ENCODE results near the gene BUB1.
"Not testable (repeated sequence)": the region's sequence is repeated elsewhere in the genome, so short reads cannot be mapped to it uniquely, and the experiment has no call there.

BUB1 gene

DNA sequence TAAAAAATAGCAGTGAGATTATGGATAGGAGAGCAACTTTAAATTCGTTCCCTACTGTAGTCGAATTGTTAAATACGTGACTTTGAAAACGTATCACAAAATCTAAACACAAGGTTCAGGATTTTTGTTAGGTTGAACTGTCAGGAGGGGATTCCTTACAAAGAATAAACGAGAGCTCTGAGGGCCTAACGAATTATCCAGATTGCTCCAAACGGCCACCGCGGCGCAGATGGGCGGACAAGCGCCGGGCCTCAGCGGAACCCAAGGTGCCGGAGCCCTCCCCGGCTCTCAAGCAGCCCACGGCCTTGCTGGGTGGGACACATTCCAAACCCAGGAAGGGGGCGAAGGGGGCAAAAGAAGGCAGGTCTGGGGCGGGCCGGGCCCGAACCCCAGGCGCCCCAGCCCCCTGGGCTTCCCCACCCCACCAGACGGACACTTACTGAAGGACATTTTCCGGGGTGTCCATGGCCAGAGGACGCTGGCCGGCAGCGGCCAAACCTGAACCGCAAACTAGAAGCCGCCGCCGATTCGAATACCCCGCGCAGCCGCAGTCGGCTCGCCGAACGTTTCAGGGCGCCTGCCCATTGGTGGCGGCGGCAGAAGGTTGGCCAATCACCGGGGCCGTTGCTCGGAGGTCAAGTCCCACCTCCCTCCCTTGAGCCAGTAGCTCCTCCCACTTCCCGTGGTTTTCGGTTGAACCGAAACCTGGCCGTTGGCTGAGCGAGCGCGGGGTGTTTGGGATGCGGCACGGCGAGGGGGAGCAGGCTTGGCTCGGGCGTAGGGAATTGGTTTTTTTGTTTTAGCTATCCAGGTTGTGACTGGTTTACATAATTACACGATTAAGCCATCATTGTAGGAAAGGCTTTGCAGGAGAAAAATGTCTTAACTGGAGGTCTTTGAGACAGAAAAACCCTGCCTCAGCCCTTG, at the start of gene BUB1:
Gene BUB1, minus strand, starts transcription at position 534 of the 927 bp plus-strand sequence. Its CDS starts 68 bp downstream, at position 466.
- DNase-seq: peak; percentile 93

DNA sequence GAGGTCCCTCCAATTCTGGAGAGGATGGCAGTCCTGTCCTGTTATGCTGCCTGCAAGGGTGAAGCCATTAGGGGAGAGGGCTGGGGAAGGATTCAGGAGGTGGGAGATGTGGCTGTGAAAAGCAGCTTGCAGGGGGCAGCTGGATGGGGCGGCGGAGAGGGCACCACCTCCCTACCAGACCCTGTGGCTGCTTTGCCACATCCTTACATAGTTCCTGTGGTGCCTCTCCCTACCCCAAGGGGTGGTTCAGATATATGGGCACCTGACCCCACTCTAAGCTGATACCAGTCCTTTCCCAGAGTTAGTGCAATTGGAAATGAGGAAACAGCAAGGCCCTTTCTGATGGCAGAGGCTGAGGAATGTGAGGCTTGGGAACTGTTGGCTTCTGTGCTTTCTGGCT, 48.4 kb upstream of the BUB1 start:
- no peak for DNase-seq

DNA sequence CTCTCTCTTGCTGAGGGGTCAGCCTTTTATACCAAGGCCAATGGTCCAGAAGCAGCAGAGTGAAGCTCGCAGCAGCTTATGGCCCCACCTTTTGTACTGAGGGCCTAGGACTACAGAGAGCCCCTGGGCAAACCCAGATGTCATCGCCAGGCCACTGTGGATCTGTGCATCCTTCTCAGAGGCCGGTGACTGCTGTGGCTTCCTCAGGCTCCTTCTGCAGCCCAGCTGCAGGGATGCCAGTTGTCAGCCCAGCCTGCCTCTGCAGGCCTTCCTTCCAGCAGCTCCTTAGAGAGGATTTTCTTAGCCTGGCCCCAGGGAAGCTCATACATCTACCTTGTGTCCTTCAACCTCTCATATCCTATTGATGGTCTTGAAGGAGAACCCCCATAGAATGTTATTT, 48.0 kb upstream of the BUB1 start:
- DNase-seq: no peak

DNA sequence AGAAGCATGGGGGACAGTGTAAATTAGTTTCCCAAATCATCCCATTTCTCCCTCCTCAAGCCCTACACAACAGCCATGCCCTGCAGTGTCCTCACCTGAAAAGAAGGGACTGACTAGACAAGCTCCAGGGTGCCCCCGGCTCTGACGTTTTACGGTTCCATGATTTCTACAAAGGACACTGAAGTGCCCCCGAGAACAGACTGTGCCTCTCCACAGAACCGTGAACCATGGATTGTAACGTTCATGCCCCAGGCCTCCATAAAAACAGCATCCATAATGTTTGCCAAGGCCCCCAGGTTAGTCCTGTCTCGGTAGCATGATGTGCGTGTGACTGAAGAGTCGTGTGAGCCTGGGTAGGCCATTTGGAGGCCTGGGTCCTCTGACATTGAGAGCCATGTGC, 47.5 kb upstream of the BUB1 start:
- DNase-seq: no peak

DNA sequence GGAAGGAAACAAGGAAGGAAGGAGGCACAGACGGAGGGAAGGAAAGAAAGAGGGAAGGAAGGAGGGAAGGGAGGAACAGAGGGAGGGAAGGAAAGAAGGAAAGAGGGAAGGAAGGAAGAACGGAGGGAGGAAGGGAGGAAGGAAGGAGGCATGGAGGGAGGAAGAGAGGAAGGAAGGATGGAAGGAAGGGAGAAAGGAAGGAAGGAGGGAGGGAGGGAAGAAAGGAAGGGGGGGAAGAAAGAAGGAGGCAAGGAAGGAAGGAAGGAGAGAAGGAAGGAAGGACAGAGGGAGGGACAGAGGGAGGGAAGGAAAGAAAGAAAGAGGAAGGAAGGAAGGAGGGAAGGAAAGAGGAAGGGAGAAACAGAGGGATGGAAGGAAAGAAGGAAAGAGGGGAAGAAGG, 47.0 kb upstream of the BUB1 start:
- DNase-seq: no peak

DNA sequence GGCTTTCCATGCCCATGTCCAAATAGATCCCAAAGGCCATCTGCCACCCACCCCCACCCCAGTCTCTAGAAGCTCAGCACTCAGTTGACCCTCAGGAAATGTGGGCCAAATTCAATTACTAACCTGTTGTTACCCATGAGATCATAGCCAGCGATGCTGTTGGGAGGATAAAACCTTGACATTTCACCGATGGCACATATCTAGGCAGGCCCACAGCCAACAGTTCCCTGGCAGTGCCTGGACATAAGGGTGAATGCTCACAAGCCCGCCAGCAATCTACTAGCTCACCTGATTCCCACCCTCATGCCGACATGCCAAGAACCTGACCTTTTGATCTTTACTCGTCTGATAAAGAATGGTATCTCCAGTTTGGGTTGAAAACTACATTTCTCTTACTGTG, 42.7 kb upstream of the BUB1 start:
- no peak for DNase-seq

DNA sequence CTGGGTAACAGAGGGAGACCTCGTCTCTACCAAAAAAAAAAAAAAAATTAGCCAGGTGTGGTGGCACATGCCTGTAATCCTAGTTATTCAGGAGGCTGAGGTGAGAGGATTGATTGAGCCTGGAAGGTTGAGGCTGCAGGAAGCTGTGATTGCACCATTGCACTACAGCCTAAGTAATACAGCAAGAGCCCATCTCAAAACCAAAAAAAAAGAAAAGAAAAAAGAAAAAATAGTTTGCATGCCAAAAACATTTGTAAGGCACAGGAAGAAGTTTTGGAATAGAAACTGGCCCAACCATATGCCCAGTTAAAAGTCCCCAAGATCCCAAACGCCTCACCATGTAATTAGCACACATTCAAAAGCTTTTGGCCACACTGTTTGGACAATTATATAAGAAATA, 41.1 kb upstream of the BUB1 start:
- DNase-seq: no peak

DNA sequence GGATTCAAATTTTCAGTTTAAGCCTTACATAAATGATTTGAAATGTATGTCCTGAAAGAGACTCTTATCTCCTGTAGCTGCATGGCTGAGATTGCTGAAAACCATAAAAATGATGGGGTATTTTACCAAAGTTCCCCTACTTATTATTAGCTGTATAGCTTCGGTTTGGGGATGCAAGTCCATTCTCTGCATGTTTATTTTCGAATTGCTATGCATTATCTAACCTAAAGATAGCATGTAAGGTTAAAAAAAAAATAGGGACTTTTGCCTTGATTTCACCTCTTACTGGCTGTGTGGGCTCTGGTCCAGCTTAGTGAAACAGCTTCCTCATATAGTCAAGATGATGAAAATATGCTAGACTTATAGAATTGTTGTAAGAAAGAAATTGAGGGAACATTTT, 40.5 kb upstream of the BUB1 start:
- DNase-seq: no peak

DNA sequence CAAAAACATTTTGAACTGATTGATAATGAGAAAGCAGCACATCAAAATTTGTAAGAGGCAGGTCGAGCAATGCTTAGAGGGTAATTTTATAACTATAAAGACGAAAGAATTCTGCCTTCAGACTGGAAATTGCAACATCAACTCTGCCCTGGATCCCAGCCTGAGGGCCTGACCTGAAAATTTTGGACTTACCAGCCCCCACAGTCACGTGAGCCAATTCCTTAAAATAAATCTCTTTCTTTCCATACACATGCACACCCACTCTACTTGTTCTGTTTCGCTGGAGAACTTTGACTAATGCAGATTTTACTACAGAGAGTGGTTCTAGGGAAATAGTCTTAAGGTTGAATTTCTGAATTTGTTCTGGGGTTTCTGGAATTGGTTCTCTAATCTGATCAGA, 39.9 kb upstream of the BUB1 start:
- no peak for DNase-seq

DNA sequence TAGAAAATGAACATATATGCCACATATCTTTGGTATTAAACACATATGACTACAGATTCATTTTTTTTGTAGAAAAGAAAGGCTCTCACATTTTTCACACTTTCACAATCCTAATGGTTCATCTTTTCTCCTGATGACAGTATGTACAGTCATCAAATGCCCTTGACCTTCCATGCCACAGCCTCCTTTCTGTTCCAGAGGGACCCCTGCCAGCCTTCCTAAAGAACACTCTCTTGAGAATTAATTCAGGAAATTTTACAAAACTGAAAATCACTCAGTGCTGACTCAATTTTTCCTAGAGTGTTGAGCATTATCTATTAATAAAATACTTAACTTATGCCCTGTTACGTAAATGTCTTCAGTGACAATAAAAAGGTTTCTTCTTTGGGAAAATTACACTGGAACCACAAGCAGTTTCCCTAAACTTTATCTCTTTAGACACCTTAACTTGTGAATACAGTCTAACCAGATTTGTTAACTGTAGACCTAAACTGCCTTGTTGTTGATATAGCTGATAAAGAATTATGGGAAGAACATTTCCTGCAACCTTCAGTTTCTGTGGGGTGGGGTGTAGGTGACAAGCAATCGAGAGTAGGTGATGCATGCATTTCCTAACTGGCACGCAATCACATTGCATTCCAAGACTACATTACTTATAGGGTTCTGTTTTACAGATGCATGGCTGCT, 39.2 kb upstream of the BUB1 start:
- DNase-seq: no peak

DNA sequence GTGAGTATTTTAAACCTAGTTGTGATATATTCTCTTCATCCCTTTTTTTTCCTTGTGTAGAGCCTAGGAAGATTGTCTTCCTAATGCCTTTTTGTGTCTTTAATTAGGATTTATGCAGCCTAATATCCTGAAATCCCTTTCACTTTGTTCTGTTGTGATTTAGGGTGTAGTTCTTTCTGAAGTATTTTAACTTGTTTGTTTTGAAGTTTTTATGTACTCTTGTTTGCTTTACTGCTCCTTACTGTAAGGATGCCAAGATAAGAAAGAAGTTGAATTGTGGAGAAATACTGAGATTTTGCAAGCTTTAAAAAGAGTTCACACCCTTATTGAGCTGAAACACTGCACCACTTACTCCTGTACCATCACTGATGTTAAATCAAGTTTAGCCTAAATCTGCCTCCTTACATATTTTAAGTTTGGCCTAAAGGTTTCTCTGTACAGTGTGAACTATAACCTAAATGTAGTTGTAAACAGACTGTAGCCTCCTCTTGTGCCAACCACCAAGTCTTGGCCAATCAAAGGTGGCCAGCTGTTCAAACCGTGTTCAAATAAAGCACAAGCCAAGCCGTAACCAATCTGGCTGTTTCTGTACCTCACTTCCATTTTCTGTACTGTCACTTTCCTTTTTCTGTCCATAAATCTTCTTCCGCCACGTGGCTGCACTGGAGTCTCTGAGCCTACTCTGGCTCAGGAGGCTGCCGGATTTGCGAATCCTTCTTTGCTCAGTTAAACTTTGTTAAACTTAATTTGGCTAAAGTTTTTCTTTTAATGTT, 36.8 kb upstream of the BUB1 start:
- no peak for DNase-seq

DNA sequence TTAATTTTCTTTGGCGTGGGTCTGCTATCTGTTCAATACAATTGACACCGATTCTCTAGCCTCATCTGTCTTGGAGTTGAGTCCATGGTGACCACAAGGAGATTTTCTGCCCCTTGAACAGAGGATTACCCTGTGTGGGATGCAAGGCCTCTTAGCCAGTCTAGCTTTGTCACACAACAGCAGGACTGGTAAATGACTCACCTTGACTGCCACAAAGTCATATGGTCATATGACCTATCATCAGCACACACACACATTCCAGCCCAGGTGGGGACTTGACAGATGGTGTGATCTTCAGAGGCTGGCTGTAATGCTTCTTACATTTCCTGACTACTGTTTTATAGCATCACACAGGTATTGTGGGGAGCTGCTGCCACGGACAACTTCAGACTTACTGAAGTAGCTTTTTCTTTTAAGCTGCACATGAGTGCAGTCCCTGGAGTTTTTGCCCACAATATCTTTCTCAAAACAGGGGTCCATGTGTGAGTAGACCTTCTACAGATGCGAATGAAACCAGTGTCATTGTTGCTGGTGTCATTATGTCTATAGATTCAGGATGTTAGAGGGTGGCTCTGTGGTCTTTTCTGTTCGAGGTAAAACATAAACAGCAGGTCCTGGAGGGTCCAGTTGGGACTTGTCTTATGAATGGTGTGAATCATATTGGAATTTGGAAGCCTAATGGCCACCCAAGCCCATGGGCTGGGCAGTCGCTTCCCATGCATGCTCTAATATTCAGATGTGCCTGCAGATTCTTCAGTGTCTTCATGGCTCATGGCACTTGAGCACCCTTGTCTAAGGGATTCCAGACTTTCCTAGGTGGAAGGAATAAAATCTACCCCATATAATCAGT, 35.9 kb upstream of the BUB1 start:
- DNase-seq: no peak

DNA sequence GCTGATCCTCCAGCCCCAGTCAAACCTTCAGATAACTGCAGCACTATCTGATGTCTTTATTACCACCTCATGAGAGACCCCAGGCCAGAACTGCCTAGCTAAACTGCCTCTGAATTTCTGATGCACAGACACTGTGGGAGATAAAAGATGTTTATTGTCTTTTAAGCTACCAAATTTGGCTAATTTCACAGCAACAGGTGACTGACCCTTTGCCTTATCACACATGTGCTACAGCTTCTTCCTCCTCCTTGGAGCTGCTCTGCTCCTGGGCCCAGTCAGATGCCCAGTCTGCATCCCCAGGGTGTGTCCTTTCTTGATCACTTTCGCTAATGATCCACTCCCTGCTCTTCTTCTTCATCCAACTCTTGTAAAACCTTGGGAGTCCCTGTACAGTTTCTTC, 34.9 kb upstream of the BUB1 start:
- DNase-seq: no peak

DNA sequence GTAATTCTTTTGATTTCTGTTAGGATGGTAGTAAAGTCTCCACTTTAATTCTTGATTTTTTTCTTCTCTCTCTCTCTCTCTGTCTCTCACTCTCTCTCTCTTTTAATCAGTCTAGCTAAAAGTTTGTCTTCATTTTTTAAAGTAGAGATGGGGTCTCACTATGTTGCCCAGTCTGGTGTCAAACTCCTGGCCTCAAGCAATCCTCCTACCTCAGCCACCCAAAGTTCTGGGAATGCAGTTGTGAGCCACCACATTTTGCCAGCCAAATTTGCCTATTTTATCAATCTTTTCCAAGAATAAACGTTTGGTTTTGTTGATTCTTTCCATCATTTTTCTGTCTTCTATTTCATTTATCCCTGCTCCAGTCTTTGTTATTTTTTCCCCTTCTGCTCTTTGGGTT, 30.6 kb upstream of the BUB1 start:
- DNase-seq: no peak

DNA sequence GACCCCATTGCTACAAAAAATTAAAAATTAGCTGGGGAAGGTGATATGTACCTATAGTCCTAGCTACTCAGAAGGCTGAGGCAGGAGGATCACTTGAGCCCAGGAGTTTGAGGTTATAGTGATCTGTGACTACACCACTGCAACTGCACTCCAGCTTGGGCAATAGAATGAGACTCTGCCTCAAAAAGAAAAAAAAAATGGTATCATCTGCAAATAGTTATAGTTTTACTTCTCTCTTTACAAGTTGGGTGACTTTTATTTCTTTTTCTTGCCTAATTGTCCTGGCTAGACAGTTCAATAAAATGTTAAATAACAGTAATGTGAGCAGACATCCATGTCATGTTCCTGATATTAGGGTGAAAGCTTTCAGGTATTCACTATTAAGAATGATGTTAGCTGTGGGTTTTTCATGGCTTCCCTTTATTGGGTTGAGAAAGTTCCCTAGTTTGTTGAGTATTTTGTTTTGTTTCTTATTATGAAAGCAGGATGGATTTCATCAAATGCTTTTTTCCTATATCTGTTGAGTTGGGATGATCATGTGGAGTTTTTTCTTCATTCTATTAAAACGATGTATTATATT, 29.6 kb upstream of the BUB1 start:
- no peak for DNase-seq

DNA sequence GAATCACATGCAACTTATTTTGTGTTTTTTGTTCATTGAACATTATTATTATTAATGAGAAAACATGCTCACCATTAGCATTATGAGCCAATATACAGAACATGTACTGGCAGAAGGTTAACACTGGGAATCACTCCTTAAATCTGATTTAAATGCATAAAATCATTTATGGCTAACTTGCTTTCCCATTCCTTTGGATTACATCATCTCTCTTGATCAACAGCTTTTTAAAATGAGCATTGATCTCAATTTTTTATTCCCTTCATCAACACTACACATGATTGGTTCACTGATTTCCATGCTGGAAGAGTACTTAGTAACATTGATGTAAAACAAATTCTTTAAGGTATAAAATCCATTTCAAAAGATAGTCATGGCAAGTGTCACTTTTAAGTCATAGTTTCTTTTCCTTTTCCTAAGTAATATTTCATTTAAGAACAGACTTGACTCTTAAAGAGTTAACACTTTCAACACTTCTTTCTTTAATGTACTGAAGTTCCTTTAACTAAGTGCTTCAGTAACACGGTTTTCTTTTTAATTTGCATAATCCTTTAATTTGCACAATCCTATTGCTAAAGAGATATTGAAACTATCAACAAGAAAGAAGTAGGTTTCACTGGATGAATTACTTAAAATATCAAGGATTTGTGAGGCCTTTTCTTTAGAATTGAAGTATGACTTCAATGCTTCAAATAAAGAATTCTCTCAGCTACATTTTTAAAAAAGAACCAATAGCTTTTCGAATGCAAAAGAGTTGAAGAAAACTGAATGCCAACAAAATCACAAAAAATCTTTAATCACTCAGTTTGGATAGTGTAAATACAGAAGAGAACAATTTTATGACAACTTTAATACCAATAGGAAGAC, 24.9 kb upstream of the BUB1 start:
- no peak for DNase-seq

DNA sequence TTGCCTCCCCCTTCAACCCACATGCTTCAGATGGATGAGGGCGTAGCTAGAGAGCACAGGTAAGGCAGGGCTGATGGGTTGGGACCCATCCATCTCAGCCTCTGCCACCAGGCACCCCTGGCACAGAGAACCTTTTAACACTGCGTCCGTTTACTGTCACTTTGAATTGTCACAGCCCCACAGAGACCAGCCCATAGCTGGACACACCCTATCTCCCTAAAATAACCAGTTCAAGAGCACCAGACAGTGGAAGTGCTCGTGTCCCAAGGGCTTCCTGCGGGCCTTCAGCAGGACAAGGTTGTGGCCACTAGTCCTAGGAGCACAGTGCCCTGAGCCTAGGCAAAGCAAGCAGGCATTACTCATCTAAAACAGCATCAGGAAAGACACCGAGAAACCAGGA, 20.4 kb upstream of the BUB1 start:
- DNase-seq: not testable (repeated sequence)

DNA sequence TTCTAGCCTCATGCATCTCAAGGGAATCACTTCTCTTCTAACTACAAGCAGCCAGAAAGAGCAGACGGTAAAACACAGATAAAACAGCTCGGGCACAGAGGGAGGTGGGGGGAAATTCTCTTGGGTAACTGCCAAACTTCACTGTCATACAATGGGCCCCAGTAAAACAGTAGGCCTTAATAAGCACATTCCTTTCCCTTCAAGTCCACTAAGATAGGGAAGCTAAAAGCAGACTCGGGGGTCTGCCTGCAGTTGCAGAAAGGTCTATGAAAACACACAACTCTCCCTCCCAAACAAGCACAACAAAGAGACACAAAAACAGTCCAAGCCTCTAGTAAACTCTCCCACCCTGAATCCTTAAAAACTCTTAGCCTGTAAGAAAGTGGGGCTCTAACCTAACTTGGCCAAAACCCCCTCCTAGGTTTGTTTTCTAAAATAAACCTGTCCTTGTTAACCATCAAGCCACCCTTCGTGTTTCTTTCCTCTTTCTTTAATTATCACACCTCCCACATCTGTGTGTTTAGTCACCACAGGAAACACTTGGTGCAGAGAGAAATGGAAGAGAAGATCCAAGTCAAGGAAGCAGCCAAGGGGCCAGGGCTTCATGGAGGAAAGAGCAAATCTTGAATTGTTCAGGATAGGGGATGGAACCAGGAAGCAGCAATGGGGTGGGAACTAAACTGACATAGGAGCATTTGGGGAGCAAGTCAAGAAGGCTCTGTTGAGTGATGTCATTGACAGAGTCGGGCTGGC, 17.5 kb upstream of the BUB1 start:
- not testable (repeated sequence) for DNase-seq

DNA sequence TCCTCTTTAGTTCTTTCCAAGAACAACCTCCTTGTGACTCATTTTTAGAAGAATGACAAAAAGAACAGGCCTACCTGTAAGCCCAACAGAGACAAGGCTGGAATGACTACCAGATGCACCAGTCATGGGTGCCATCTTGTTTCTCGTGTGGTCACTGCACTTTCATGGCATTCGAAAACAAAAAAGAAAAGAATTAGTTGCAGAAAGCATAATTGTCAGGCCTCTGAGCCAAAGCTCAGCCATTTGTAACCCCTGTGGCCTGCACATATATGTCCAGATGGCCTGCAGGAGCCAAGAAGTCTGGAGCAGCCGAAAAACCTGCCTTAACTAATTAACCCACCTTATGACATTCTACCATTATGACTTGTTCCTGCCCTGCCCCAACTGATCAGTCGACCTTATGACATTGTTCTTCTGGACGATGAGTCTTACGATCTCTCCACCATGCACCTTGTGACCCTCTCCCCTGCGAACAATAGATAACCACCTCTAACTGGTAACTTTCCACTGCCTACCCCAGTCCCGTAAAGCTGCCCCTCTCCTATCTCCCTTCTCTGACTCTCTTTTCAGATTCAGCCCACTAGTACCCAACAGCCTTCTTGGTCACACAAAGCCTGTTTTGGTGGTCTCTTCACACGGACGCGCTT, 13.9 kb upstream of the BUB1 start:
- DNase-seq: no peak

All from activated T-cell treated with anti-CD3 and anti-CD28 coated beads, Interleukin-2, amount 50 U/mL, for 1 hour (primary cell).